ENCODE results near the gene COP1.

The COP1 gene

GRCh38 chr1:175976865-175977642, 230.0 kb downstream of the COP1 start:
- no peak for DNase-seq (ENCODE audit: low read depth in 2 of 3, low spot score in 2 of 3)

DNA sequence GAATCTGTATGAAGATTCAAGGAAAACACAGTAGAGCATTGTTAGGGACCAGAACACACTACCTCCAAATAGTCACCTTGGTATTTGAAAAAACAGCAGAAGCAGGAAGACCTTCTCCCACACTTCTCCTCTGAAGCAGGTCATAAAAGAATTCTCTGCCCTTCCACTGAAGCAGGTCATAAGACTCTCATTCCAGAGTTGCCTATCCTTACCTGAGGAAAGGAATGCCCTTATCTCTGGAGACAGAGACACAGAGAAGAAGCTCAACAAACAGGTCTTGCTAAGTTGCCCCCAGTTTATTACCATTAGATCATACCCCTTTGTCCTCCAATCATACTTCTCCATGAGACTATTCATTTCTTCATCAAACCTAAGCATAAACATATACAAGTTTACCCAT, 237.9 kb downstream of the COP1 start:
- no peak for DNase-seq (ENCODE audit: low read depth in 2 of 3, low spot score in 2 of 3)

- no peak for DNase-seq (ENCODE audit: low read depth in 2 of 3, low spot score in 2 of 3)
These were observed 238.5 kb downstream of the COP1 start for GRCh38 chr1:175968486-175969172.

DNA sequence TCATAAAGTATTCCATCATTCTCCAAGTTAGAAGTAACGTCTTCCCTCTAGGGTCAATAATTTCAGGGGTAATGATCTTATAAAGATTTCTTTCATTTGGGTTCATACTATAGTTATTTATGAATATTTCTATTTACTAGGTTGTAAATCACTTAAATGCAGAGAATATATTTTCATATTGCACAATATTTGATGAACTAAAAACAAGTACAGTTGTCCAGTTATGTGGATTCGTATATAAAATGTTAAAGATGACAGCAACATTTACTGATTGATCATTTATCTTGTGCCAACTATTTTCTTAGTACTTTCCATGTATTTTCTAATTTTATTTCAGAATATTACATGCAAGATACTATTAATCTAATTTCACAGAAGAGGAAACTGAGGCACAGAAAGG, 243.3 kb downstream of the COP1 start:
- DNase-seq (ENCODE audit: low read depth in 2 of 3, low spot score in 2 of 3) = no peak

GRCh38 chr1:175960169-175960568, 246.9 kb downstream of the COP1 start:
- DNase-seq (ENCODE audit: low read depth in 2 of 3, low spot score in 2 of 3) = no peak

DNA sequence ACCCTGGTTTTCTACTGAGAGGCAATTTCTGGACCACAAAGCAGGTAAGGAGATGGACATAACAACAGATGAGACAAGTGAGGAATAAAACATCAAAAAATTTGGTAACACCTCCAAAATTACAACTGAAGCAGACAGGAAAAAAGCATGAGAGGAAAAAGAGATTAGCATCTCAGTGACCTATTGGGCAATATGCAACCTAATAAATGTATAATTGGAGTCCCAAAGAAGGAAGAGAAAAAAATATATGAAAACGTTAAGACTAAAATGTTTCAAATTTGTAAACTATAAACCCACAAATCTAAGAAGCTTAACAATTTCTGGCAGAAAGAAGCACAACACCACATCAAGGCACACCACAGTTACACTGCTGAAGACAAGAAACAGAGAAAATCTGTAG, 255.5 kb downstream of the COP1 start:
- DNase-seq (ENCODE audit: low read depth in 2 of 3, low spot score in 2 of 3) = no peak

DNA sequence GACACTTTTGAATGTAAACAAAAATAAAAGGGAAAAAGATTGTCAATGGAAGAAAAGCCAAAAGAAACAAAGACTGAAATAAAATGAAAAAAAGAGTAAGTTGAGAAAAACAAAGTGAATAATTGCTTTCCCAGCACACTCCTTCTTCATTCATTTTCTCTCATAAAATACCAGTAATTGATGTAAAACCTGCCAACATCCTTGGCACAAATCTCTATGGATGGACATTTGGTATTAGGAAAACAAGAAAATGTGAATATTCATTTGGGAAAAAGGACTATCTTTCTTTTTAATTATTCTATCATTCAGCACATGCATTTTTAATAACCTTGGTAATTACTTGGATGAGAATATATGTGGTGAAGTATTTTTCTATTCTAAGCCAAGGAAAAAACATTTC, 259.3 kb downstream of the COP1 start:
- DNase-seq (ENCODE audit: low read depth in 2 of 3, low spot score in 2 of 3) = no peak

GRCh38 chr1:175944591-175944990, 262.5 kb downstream of the COP1 start:
- DNase-seq (ENCODE audit: low read depth in 2 of 3, low spot score in 2 of 3) = no peak

- DNase-seq (ENCODE audit: low read depth in 2 of 3, low spot score in 2 of 3) = no peak
These were observed 265.9 kb downstream of the COP1 start for GRCh38 chr1:175941164-175941563.

DNA sequence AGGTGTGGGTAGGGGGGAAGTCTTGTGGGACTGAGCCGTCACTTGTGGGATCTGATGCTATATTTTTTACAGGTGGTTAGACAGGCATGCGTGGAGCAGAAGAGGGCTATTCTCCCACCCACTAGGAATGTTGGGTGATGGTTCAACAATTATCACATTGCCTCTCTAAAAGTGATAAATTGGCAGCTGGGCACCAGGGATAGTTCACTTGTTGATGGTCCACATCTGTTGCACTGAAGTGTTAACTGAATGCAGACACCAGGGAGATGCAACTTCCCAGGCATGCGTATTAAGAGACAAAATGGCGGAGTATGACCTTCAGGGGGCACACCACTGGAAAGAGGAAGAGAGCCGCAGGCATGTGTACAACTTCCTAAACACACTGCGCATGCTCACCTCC, 270.4 kb downstream of the COP1 start:
- DNase-seq (ENCODE audit: low read depth in 2 of 3, low spot score in 2 of 3) = no peak

DNA sequence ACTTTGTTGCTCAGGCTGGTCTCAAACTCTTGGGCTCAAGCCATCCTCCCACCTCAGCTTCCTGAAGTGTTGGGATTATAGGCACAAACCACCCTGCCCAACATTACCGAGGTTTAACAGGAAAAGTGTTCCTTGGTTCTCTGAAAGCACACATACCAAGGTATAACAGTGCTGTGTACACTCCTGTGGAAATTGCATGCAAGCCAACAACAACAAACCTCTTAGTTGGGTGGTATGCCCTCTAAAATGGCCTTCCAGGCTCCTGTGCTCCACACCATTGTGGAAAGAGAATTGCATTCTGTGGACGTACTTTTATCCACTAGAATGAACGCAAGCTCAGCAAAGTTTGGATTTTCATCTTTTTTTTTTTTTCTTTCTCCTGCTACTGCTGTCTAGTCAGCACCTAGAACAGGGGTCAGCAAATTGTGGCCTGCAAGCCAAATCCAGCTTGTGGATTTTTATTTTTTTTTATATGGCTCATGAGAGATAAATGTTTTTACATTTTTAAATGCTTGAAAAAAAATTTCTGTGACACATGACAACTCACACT, 271.4 kb downstream of the COP1 start:
- DNase-seq (ENCODE audit: low read depth in 2 of 3, low spot score in 2 of 3) = no peak

DNA sequence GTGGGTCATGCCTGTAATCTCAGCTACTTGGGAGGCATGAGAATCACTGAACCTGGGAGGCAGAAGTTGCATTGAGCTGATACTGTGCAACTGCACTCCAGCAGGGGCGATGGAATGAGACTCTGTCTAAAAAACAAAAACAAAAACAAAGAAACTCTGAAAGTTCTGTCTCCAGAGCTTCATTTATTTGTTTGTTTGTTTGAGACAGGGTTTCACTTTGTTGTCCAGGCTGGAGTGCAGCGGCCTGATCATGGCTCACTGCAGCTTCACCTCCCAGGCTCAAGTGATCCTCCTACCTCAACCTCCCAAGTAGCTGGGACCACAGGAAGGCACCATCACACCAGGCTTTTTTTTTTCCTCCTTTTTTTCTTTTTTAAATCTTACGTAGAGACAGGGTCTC, 271.9 kb downstream of the COP1 start:
- DNase-seq (ENCODE audit: low read depth in 2 of 3, low spot score in 2 of 3) = no peak

DNA sequence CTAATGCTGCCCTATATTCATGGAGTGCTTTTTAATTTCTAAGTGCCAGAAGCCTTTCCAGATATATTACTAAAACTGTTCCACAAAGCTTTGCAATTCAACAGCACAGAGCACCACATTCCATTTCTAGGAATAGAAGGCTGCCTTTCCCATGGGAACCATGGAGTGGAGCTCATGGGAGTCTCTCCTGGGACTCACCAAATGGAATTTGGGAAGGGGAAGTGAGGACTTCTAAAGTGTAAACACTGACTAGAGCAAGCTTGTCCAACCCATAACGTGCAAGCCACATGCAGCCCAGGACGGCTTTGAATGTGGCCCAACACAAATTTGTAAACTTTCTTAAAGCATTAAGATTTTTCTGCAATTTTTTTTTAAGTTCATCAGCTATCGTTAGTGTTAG, 273.3 kb downstream of the COP1 start:
- no peak for DNase-seq (ENCODE audit: low read depth in 2 of 3, low spot score in 2 of 3)

GRCh38 chr1:175927944-175928343, 279.1 kb downstream of the COP1 start:
- DNase-seq (ENCODE audit: low read depth in 2 of 3, low spot score in 2 of 3) = no peak

GRCh38 chr1:175922254-175922881, 284.7 kb downstream of the COP1 start:
- DNase-seq (ENCODE audit: low read depth in 2 of 3, low spot score in 2 of 3) = no peak

DNA sequence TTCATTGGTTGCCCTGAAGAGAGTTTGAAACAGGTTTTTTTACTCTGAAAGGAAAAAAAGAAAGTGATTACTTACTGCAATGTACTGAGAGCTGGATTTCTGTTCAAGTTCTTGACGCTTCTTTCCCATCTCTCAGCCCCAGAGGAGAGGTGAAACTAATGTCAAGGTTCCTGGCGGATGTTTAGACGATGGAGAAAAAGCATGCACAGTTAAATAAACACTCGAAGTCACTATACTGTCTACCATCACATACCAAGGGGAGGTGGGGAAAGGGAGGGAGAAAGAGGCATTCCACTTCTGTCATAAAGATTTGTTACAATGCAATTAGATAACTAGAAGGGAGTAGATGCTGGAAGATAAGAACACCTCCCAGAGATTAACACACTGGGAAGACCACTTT, 286.7 kb downstream of the COP1 start:
- DNase-seq (ENCODE audit: low read depth in 2 of 3, low spot score in 2 of 3) = no peak

DNA sequence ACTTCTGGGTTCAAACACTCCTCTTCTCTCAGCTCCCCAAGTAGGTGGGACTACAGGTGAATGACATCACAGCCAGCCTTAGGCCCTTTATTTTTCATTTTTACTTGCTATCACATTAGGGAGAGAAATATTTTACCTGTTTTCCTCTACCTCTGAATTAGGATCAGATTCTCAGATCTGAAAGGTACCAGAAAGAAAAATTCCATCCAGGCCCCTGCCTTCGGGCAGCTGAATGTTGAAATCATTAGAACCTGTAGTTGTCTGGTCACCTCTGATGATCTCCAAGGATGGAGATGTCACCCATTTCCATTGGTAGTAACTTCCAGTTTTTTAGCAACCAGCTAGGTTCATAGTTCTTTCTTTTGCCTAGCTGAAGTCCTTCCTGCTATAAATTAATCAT, 288.1 kb downstream of the COP1 start:
- DNase-seq (ENCODE audit: low read depth in 2 of 3, low spot score in 2 of 3) = no peak

- DNase-seq (ENCODE audit: low read depth in 2 of 3, low spot score in 2 of 3) = no peak
These were observed 288.7 kb downstream of the COP1 start for GRCh38 chr1:175918364-175918801.

- DNase-seq (ENCODE audit: low read depth in 2 of 3, low spot score in 2 of 3) = no peak
These were observed 293.0 kb downstream of the COP1 start for GRCh38 chr1:175914115-175914514.

DNA sequence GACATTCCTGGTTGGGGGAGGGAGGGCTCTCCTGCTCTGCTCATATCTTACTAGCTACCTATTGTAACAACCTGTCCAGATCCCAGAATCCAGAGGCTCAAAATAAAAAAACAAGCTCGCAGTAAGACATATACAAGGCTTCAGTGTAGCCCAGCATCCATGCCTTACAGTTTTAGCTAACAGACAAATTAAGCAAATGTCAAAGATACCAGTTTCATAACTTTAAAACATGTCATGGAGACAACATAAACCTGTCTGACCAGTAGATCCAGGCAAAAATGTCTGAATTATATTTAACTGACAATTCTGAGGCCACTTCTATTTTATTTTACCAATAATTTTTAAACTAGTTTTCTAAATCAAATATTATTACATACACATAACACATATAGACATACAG, 295.9 kb downstream of the COP1 start:
- DNase-seq (ENCODE audit: low read depth in 2 of 3, low spot score in 2 of 3) = no peak

DNA sequence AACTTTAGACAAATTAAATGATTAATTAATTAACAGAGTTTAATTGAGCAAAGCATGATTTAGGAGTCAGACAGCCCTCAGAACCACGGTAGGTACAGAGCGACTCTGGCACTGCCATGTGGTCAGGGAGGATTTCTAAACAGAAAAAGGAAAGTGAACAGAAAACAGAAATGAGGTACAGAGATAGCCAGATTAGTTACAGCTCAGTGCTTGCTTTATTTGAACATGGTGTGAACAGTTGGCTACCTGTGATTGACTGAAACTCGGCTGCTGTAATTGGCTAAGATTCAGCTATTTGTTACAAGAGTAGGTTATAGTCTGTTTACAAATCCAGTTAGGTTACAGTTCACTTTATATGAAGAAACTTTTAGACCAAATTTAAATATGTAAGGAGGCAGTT, 300.7 kb downstream of the COP1 start:
- DNase-seq (ENCODE audit: low read depth in 2 of 3, low spot score in 2 of 3) = no peak

- DNase-seq (ENCODE audit: low read depth in 2 of 3, low spot score in 2 of 3) = no peak
These were observed 302.3 kb downstream of the COP1 start for GRCh38 chr1:175904808-175905207.

Measured in activated CD8-positive, alpha-beta memory T cell treated with anti-CD3 and anti-CD28 coated beads for 48 hours (primary cell).